GM23338 (cell line): ENCODE results near the gene LRFN4. TPM values are rescaled to one million over a fixed set of nuclear protein-coding genes. Genes with fewer than 3 reads are reported as not detected.

Source experiments
- ATAC-seq: fragments of 200-7000 bp; cut with Tn5 transposase; 3 replicates; pipeline ENCODE4 v1.9.1; 2020
- DNase-seq: peaks from one replicate; pipeline ENCODE4 v3.0.0-alpha.2; 2015; ENCODE audit warnings: low spot score
- H2AFZ ChIP-seq: fragments of 200-600 bp; sonication (generic); 2 replicates; pipeline ENCODE4 v1.8.0; 2016; ENCODE audit warnings: antibody characterized with exemption, mild to moderate bottlenecking, moderate library complexity
- H3F3A ChIP-seq: fragments of 200-600 bp; sonication (generic); replicated peaks from 2 replicates; pipeline ENCODE4 v1.8.0; 2017; ENCODE audit warnings: antibody characterized with exemption, mixed run types, low read depth
- H3K27ac ChIP-seq: fragments of 200-600 bp; sonication (generic); 2 replicates; pipeline ENCODE4 v1.6.1; 2016; ENCODE audit warnings: low read depth
- H3K27me3 ChIP-seq: fragments of 200-600 bp; sonication (generic); 2 replicates; pipeline ENCODE4 v1.8.0; 2016; ENCODE audit warnings: mild to moderate bottlenecking, mixed run types, moderate library complexity; ENCODE audit not compliant: insufficient read depth
- H3K36me3 ChIP-seq: fragments of 200-600 bp; sonication (generic); 2 replicates; pipeline ENCODE4 v1.8.0; 2016; ENCODE audit warnings: mild to moderate bottlenecking; ENCODE audit not compliant: insufficient read depth
- H3K4me1 ChIP-seq: fragments of 200-600 bp; sonication (generic); 2 replicates; pipeline ENCODE4 v1.8.0; 2016; ENCODE audit warnings: mild to moderate bottlenecking, moderate library complexity; ENCODE audit not compliant: insufficient read depth
- H3K4me2 ChIP-seq: fragments of 200-600 bp; sonication (generic); 2 replicates; pipeline ENCODE4 v1.7.1; 2017; ENCODE audit warnings: mixed run types
- H3K4me3 ChIP-seq: fragments of 200-600 bp; sonication (generic); 2 replicates; pipeline ENCODE4 v1.6.1; 2016; ENCODE audit warnings: mixed run types
- H3K79me2 ChIP-seq: fragments of 200-600 bp; sonication (generic); replicated peaks from 2 replicates; pipeline ENCODE4 v1.8.0; 2017; ENCODE audit warnings: mild to moderate bottlenecking; ENCODE audit not compliant: insufficient read depth
- H3K9me2 ChIP-seq: fragments of 200-600 bp; sonication (generic); 2 replicates; pipeline ENCODE4 v1.8.0; 2017; ENCODE audit not compliant: insufficient read depth
- H4K20me1 ChIP-seq: fragments of 200-600 bp; sonication (generic); replicated peaks from 2 replicates; pipeline ENCODE4 v1.8.0; 2017; ENCODE audit warnings: mild to moderate bottlenecking; ENCODE audit not compliant: insufficient read depth
- H3K27ac Mint-ChIP-seq: 2 replicates; pipeline ENCODE4 v1.8.0; 2020; ENCODE audit warnings: inconsistent platforms, mild to moderate bottlenecking, moderate library complexity, mixed read lengths
- H3K27me3 Mint-ChIP-seq: 3 replicates; pipeline ENCODE4 v1.8.0; 2022; ENCODE audit warnings: low read depth, mild to moderate bottlenecking, moderate library complexity, mixed read lengths, inconsistent platforms; ENCODE audit not compliant: insufficient read depth, poor library complexity
- H3K36me3 Mint-ChIP-seq: 3 replicates; pipeline ENCODE4 v1.8.0; 2021; ENCODE audit warnings: low read depth, mild to moderate bottlenecking, inconsistent platforms, moderate library complexity, mixed read lengths
- H3K4me1 Mint-ChIP-seq: 3 replicates; pipeline ENCODE4 v1.8.0; 2020; ENCODE audit warnings: mild to moderate bottlenecking, inconsistent platforms, mixed read lengths
- H3K4me3 Mint-ChIP-seq: 3 replicates; pipeline ENCODE4 v1.8.0; 2021; ENCODE audit warnings: moderate library complexity, mild to moderate bottlenecking, inconsistent platforms, mixed read lengths
- H3K9me3 Mint-ChIP-seq: 3 replicates; pipeline ENCODE4 v1.8.0; 2020; ENCODE audit warnings: moderate library complexity, mild to moderate bottlenecking, inconsistent platforms, mixed read lengths
- CREB1 ChIP-seq: fragments of 250-450 bp; sonication (Bioruptor Pico); IDR thresholded peaks from 2 replicates; pipeline ENCODE4 v1.5.0; 2020; ENCODE audit warnings: low read depth, mild to moderate bottlenecking, moderate library complexity
- EZH2 ChIP-seq: fragments of 200-600 bp; sonication (generic); IDR thresholded peaks from one replicate; pipeline ENCODE4 v1.8.0; 2017; ENCODE audit warnings: antibody characterized with exemption, mild to moderate bottlenecking, low read depth; ENCODE audit not compliant: unreplicated experiment
- POLR2AphosphoS5 ChIP-seq: IDR thresholded peaks from 2 replicates; pipeline ENCODE4 v1.6.1; 2016; ENCODE audit warnings: antibody characterized with exemption, low read depth
- STAT1 ChIP-seq: IDR thresholded peaks from one replicate; pipeline ENCODE4 v1.6.1; 2016; ENCODE audit warnings: antibody characterized with exemption; ENCODE audit not compliant: unreplicated experiment
- ZNF462 ChIP-seq: fragments of 250-450 bp; sonication (Bioruptor Pico); IDR thresholded peaks from 2 replicates; pipeline ENCODE4 v1.5.0; 2020; ENCODE audit warnings: mild to moderate bottlenecking, moderate library complexity
- polyA plus RNA-seq: library from polyadenylated mRNA; unstranded; fragments of >200 nt; fragmentation: Nextera tagmentation; extraction: Ambion mirVana; gene quantifications from 2 replicates; pipeline ENCODE4 v1.2.1, GENCODE V29; 2016
- total RNA-seq: library from RNA; depleted of rRNA; stranded (reverse); fragments of >200 nt; shearing (Covaris generic); gene quantifications from 2 replicates; pipeline ENCODE4 v1.2.3, GENCODE V29; 2014
- TF ChIP-seq, protein P1 (sequence below): IDR thresholded peaks from 2 replicates; pipeline ENCODE4 v1.6.1; 2016; ENCODE audit warnings: antibody characterized with exemption

LRFN4 gene
- total and polyA plus RNA-seq, 2 experiments from 2014 or later = 9.8 to 63.5 TPM

DNA sequence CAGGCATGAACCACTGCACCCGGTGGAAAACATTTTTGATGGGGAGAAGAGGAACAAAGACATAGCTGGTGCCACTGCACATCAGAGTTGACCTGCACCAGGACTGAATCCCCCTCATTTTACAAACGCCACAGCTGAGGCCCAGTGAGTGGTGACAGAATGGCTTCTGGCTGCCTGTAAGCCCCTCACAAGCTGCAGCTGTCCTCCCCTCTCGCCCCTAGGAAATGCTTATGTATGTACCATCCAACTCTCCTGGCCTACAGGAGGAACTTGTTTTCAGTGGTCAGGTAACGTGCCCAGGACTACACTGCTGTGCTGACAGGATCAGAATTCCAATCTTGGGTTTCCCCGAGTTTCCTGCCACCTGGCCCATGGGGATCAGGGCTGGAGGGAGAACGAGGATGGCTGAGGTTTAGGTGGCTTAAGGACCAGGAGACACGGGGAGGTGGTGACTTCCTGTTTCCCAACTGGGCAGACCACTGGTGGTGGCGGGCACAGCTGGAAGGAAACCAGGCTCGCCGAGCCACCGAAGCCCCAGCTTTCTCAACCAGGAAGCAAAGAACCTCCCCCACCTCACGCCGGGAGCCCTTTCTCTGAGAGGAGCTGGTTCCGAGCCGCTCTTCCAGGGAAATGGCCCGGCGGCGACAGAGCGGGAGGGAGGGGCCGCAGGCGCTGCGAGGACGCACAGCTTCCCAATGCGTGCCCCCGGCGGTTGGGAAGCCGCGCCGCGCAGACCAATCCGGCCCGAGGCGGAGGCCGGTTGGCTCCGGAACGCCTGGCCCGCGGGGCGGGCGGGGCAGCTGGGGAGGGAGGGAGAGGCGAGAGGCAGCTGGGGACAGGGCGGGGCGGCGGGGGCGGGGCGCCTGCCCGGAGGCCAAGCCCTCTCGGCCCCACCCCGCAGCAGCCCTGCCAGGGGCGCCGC, 1.0 kb upstream of the LRFN4 start (continued):
- no peak for TF ChIP-seq ZNF462 (CRISPR knock-in tag)
- TF ChIP-seq EZH2 = no peak
- no peak for TF ChIP-seq STAT1
- TF ChIP-seq CREB1 (CRISPR knock-in tag) = 0 out of 2 replicates have a peak, but pooled peaks have one; percentile 35

DNA sequence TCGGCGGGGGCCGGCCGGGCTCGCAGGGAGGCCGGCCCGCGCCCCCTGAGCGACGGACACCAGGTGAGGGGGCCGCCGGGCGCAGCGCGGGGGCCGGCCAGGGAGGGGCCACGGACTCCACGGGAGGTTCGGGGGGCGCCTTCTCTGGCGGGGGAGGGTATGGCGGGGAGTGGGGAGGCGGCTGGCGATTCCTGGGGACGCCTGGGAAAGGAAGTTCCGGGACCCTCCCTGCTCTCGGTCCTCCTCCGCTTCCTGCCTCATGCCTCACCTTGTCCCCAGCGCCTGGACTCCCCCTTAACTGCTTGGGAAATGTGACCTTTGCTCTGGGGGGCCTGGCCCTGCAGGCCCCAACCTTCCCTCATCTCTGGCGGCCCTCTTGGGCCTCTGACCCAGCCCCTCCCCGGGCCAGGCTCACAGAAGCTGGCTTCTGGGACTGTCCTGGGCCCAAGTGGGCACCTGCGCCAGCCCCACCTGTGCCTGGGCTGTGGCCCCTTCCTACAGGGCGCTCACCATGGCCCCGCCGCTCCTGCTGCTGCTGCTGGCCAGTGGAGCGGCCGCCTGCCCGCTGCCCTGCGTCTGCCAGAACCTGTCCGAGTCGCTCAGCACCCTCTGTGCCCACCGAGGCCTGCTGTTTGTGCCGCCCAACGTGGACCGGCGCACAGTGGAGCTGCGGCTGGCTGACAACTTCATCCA, 516 bp downstream of the LRFN4 start:
- H3K27me3 Mint-ChIP-seq = peaks cover 35% of the 10 kb centered on the region
- H3K27ac Mint-ChIP-seq = no peak overlapping the region
- Histone ChIP-seq H3K4me3 (peak overlapping the region; percentile 64), H3K27me3 (no peaks in the 10 kb centered on the region), H3K27ac (0 out of 2 replicates have a peak overlapping the region, but pooled peaks have one; percentile 39), H3F3A (peaks cover 11% of the 10 kb centered on the region; the same call in 1 of the 2 replicates), H4K20me1 (no peaks in the 10 kb centered on the region), H2AFZ (no peak overlapping the region), H3K9me2 (no peaks in the 10 kb centered on the region), H3K4me2 (peak overlapping the region; percentile 79), H3K4me1 (peaks cover 11% of the 10 kb centered on the region), H3K36me3 (no peaks in the 10 kb centered on the region), H3K79me2 (no peaks in the 10 kb centered on the region)
- peak overlapping the region; percentile 81 for H3K4me3 Mint-ChIP-seq
- H3K4me1 Mint-ChIP-seq = peaks cover 13% of the 10 kb centered on the region
- no peaks in the 10 kb centered on the region for H3K9me3 Mint-ChIP-seq
- H3K36me3 Mint-ChIP-seq = peaks cover 2% of the 10 kb centered on the region
- DNase-seq (peak; percentile 63), ATAC-seq (peak; percentile 10)
- TF ChIP-seq POLR2AphosphoS5 = no peak
- no peak for TF ChIP-seq STAT1
- TF ChIP-seq, protein P1, sequence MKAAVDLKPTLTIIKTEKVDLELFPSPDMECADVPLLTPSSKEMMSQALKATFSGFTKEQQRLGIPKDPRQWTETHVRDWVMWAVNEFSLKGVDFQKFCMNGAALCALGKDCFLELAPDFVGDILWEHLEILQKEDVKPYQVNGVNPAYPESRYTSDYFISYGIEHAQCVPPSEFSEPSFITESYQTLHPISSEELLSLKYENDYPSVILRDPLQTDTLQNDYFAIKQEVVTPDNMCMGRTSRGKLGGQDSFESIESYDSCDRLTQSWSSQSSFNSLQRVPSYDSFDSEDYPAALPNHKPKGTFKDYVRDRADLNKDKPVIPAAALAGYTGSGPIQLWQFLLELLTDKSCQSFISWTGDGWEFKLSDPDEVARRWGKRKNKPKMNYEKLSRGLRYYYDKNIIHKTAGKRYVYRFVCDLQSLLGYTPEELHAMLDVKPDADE = no peak
